HG02970 (cell line): ENCODE data around the gene RAB3IL1.

ENCODE experiments used
- ATAC-seq: cut with Tn5 transposase; IDR thresholded peaks from one replicate; pipeline ENCODE4 v1.9.1; 2021; ENCODE audit warnings: mild to moderate bottlenecking, moderate library complexity, moderate number of reproducible peaks; ENCODE audit not compliant: unreplicated experiment, low FRiP score

Gene RAB3IL1

GRCh38 chr11:61851900-61852295 lies 65.5 kb downstream of the RAB3IL1 start:
- no peak for ATAC-seq

DNA sequence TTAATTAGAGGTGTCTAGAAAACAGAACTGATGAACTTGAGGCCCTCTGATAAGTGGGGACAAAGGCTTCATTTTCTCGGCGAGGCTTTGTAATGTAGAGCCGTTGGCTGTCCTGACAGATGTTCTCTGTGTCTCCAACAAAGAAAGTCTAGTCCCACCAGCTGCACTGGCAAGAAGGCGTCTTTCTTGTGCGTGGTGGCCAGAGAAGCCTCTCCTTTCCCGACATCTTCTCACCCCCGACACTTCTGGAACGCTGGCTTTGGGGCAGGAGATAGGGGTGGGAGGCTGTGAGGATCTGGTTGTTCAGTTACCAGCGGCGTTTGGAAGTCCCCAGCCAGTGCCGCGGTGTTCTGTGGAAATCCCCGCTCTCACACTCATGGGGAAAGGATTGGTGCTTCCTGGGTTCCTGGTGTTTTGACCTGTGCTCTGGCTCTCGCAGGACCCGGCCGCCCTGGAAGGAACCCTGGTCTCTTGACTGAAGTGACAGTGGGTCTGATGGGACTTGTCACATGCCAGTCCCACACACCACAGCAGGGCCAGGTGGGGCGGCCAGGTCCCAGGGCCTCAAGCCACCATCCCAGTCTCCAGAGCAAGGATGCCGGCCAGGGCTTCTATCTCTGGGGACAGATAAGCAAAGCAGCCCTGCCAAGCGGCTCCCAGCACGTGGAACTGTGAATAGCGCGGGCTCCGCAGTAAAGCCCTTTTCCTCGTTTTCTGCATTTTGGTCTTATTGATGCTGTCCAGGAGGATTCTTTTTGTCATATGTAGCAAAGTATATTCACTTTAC lies 66.1 kb downstream of the RAB3IL1 start:
- no peak for ATAC-seq

DNA sequence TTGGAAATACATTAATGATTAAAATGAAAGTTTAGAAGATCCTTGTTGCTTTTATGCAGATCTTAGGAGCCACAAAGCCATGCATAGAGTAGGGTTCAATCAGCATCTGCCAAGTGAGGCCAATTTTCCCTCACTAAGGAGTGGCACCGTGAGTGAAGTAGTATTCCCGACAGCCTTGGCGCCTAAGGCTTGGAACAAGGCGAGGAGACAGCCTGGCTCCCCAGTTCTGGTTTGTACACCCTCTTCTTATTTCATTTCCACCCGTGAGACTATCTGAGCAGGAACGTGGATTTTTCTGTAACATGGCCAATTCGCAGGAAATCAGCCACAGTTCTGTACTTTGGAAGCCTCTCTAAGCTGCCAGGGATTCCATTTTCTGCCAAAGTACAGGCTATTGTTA lies 66.7 kb downstream of the RAB3IL1 start:
- no peak for ATAC-seq

- ATAC-seq = no peak
Observed at GRCh38 chr11:61848631-61849030, 68.7 kb downstream of the RAB3IL1 start.

DNA sequence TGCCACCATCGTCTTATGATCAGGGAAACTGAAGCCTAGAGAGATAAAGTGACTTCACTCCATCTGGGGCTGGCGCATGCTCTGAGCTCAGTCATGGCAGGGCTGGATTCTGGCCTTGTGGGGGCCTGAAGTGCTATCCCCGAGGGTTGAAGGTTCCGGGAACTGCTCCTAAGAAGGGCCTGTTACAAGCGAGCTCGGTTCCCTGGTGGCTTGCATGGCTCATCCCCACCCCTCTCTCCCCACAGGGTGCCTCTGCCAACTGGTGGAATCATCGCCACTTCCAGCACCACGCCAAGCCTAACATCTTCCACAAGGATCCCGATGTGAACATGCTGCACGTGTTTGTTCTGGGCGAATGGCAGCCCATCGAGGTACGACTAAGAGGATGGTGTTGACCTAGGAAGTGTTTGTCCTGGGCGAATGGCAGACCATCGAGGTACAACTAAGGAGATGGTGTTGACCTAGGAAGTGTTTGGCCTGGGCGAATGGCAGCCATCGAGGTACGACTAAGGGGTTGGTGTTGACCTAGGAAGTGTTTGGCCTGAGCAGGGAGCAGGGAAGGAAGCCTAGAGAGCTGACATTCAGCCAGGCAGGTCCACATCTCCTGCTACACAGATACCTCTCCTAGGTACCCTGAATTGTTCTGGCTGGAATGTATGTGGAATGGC lies 69.3 kb downstream of the RAB3IL1 start:
- ATAC-seq = no peak
